Left ventricle myocardium superior (tissue), 1 donor: Measurements from ENCODE around the gene SLC27A2. TPM values are rescaled to one million over a fixed set of nuclear protein-coding genes. Genes with fewer than 3 reads are reported as not detected.

ENCODE experiments used
- ATAC-seq: fragments of 200-7000 bp; cut with Tn5 transposase; one replicate; pipeline ENCODE4 v1.9.1; 2020; ENCODE audit warnings: mild to moderate bottlenecking, moderate library complexity
- DNase-seq: peaks from one replicate; pipeline ENCODE4 v3.0.0-alpha.2; 2020
- intact Hi-C: fragments of 100-400 bp; cut with micrococcal nuclease; formaldehyde crosslinking; loops from one replicate; pipeline ENCODE4 v1.11.0; 2022
- total RNA-seq: library from RNA; stranded (reverse); fragmentation: NEBNext Ultra II Directional; extraction: Animal tissue kit (Norgen Biotek cat#: 25700); gene quantifications from one replicate; pipeline ENCODE4 v1.2.1, GENCODE V29; 2021
- donor health status: DM: no; HTN: yes; CAD: no; lungs with severe emphysema.

SLC27A2 gene
- total RNA-seq, 1 donor from 2014 or later = not detected

DNA sequence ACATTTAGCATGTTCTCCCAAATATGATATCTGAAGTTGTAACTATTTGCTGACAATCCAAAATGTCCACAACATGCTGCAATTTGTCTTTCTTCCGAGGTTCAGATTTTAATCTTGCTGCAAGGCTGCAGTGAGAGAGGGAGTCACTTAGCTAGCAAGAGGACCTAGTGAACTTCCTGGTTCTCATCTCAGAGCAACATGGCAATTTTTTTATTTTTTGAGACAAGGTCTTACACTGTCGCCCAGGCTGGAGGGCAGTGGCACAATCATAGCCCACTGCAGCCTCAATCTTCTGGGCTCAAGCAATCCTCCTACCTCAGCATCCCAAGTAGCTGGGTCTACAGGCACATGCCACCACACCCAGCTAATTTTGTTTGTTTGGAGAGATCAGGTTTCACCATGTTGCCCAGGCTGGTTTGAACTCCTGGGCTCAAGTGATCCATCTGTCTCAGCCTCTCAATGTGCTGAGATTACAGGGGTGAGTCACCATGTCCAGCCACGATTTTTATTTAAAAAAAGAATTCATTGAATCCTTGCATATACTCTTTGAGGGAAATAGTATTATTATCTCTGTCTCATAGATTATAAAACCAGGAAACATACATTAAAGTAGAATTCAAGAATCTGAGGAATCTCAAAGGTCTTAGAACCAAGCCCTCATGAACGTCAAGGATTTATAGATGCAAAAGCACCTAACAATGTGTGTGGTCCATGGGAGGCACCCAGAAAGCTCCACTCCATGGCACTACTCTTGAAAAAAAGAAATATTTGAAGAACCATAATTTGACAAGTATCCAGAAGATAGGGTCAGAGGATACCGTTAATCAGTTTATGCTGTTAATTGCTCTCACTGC is 74.4 kb downstream of the SLC27A2 start:
- intact Hi-C loops = no loop called here
- ATAC-seq = no peak
- DNase-seq = no peak

DNA sequence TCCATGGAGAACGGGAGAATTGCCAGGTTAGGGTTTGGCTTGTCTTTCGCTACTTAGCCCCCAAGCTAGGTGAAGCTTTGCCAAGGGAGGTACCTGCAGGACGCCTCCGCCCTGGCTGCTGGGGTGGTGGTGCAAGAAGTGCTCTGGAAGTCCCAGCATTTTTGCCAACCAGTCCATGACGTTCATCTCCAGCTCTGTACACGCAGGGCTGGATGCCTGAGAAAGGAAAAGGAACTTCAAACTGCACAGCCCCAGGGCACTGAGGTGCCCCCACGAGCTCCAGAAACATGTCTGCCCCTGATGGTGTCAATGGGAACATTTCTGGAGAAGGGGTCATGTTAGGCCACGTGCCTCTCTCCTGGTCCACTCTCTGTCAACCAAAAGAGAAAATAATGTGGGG is 75.3 kb downstream of the SLC27A2 start:
- ATAC-seq = no peak
- intact Hi-C loops = no loop called here
- DNase-seq = no peak

DNA sequence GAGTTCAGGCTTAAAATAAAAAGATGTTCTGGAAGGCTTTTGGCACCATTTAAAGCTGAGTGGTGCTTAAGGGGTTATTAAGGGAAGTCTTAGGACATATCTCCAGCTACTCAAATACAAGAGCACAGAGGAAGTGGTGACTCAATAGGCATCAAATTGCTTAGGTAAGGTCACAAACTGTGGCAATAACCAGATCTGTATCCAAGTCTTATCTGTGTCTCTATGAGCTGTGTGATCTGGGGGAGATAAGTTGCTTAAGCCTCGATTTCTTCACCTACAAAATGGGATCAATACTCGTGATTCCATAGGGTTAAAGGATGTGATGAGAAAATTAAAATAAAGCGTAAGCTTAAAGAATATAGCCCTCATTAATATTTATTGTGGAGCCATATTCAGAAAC is 75.9 kb downstream of the SLC27A2 start:
- intact Hi-C loops = no loop called here
- DNase-seq (no peak), ATAC-seq (no peak)

DNA sequence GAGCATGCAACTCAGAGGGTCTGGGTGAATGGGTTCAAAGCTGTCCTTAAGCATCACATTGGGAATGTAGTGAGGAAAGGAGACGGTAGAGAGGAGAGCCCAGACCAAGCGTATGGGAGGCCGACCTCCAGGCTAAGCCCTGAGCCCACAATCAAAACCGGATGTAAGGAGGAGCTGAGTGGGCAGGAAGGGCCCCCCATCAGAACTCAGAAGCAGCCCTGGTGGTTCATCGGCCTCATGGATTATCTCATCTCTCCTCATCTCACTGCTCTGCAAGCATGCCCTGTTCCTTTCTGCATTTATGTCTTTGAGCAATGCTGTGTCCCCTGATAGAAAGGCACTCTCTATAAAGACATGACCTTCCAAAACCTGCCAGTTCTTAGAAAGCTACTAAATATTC is 77.3 kb downstream of the SLC27A2 start:
- DNase-seq (no peak), ATAC-seq (no peak)
- intact Hi-C loops = no loop called here

DNA sequence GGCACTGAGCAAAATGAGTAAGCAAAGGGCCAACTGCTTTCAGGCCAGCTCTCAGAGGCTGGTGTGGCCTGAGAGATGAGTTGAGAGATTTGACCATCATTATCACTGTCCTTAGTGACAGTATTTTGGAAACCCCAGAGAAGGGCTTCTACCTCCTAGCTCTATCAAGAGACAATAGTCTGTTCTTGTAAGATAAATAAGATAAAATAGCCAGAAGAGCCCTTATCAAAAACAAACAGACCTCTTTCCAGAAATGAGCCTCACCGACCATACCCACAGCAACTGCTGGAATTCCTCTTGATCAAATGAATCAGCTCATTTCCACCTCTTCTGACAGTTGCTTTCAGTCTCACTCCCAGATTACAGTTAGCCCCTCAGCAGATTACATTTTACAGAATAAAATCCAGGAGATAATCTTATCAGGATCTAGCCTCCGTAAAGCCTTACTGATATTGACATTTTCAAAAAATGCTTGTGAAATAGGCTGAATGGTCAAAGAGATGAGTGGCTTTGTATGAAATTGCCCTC is 79.0 kb downstream of the SLC27A2 start:
- DNase-seq (no peak), ATAC-seq (no peak)
- intact Hi-C loops = no loop called here

DNA sequence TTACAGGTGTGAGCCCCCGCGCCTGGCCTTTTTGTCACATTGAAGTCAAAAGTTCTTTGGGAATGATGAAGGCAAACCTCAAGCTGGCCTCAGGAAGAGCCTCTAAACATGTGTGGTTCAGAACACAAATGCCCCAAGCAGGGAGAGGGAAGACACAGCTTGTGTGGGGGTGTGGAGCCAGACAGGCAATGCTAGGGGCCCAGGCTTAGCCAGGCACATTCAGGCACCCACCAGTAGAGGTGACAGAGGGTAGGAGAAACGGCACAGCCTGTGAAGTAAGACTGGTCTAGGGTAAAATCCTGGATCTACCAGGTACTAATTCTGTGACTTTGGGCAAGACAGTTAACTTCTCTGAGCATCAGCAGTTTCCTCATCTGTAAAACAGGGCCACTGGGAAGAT is 80.0 kb downstream of the SLC27A2 start:
- ATAC-seq (no peak), DNase-seq (no peak)
- intact Hi-C loops = no loop called here

DNA sequence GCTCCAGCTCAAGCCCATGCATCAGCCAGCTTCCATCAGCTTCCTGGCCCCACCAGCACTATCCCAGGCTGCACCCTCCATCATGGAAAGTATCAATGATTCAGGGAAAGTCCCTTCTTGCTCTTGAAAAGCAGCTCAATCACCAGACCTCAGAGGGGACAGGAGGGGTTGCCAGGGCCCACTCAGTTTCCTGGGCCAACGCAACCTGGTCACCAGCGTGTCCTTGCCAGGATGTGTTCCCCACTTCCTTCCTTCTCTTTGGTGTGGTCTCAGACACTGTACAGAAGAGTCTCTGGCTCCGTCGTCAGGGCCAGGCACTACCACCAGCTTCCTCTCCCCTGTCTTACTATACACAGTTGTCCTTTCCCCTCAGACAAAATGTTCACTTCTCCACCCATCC is 80.5 kb downstream of the SLC27A2 start:
- DNase-seq (no peak), ATAC-seq (no peak)
- intact Hi-C loops = no loop called here

DNA sequence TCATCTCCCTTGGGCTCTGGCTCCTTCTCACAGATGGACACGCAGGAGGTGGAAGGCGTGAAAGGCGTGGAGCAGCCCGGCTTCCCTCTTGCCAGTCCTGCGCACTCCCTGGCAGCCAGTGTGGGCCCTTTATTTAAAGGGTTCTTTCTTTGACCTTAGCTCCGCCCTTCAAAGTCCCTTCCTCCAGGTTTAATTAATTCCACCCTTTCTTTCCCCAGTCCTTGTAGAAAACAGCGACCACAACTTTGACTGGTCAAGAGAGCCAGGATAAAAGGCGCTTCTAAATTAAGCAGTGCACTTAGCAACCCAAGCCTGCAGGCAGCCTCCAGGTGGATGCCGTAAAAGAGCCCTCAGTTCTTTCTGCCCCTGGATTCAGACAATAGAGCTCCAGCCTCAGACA is 83.6 kb downstream of the SLC27A2 start, which contains the start of gene HDC:
TSS of gene HDC (minus strand) at position 107 of the 400 bp plus-strand sequence. CDS start at position 4, 103 bp downstream.
- intact Hi-C loops = no loop called here

DNA sequence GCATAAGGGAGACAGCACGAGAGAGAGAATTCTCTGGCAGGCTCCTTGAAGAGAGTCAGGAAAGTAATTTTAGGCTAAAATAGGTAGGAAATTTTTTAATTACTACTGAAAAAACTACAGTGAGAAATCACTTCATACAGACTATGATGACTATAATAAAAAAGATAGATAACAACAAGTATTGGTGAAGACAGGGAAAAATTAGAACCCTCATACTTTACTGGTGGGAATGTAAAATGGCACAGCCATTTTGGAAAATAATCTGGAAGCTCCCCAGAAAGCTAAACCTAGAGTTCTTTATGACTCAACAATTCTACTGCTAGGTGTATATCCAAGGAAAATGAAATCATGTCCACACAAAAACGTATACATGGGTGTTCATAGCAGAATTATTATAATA is 85.6 kb downstream of the SLC27A2 start:
- intact Hi-C loops = no loop called here
- ATAC-seq = no peak
- no peak for DNase-seq

More for the DNA sequence above, 83.6 kb downstream of the SLC27A2 start, which contains the start of gene HDC:
- ATAC-seq (no peak), DNase-seq (no peak)

DNA sequence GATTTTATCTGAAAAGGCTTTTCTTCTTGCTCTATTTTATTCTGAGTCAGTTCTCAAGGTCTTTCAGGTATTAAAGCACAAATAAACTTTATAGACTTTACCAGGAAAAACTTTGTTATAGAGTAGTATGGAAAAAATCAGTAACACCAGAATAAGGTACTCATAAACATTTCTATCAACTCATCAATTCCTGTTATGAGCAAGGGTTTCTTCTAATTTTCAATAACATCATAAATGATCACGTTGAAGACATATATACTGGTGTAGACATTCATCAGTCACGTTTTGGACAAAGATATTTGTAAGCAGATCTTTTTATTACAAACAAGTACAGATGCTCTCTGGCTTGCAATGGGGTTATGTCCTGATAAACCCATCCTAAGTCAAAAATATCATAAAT is 93.1 kb downstream of the SLC27A2 start:
- DNase-seq (no peak), ATAC-seq (no peak)
- intact Hi-C loops = no loop called here

DNA sequence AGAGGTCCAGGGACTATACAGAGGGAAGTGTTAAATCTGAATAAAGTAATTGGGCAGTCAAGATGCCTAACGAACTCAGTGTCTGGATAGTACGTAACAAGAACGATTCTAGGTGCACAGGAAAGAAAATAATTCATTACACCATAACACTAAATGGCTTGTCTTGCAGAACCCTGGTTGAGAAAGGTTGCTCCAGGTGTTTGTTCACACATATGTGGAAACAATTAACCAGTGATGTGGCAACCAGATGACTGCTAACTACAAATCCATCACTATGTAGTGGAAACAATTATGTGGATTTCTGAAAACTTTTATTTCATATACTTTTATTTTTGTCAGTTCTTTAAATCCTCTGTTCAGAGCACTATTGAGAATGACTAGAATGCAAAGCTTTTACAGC is 93.9 kb downstream of the SLC27A2 start:
- ATAC-seq = no peak
- intact Hi-C loops = no loop called here

DNA sequence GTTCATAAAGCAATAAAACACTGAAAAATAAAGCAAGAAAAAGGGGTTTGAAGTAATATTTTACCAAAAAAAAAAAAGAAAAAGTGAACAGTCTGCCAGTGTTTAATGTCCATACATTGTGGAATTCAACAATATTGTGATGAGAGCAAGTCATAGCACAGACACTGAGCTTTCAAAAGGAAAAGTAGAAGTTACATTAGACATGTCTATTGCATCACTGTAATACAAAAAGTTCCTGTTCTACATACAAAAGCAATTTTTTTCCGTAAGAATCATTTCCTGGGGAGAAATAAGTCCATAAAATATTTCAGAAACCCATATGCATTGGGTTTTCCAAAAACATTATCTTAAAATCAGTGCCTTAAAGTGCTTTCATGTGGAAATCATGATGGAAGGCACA is 95.4 kb downstream of the SLC27A2 start:
- no peak for DNase-seq
- no peak for ATAC-seq

More for the DNA sequence above, 93.9 kb downstream of the SLC27A2 start:
- no peak for DNase-seq

DNA sequence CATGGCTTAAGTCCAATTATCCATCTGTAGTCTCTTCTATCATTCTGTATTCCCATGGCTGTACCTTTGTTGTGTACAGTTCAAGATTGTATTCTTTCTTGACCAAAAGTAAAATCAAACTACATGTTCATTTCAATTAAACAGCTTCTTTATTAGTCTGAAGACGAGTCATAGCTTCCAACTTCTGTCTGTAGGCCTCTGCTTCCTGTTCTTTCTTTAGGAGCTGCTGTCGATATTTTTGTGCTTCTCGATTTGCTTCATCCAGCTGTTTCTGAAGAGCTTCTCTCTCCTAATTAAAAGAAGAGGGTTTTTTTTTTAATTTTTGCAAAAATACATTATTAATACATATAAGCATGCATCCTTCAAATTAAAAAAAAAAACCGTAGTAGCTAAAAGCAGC is 96.5 kb downstream of the SLC27A2 start:
- intact Hi-C loops = no loop called here

More for the DNA sequence above, 95.4 kb downstream of the SLC27A2 start:
- intact Hi-C loops = no loop called here

DNA sequence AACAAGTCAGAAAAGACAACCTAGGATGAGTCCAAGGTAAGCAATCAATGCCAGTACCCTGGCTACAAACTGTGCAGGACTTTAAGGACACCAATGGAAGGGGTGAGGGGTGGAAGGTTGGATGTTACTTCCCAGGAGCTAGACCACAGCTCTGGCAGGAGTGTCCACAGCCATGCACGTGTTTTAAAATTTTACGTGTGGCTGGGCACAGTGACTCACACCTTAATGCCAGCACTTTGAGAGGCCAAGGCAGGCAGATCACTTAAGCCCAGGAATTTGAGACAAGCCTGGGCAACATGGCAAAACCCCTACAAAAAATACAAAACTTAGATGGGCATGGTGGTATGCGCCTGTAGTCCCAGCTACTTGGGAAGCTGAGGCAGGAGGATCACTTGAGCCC is 98.3 kb downstream of the SLC27A2 start:
- ATAC-seq (no peak), DNase-seq (no peak)
- intact Hi-C loops = no loop called here

More for the DNA sequence above, 96.5 kb downstream of the SLC27A2 start:
- no peak for ATAC-seq
- DNase-seq = no peak

DNA sequence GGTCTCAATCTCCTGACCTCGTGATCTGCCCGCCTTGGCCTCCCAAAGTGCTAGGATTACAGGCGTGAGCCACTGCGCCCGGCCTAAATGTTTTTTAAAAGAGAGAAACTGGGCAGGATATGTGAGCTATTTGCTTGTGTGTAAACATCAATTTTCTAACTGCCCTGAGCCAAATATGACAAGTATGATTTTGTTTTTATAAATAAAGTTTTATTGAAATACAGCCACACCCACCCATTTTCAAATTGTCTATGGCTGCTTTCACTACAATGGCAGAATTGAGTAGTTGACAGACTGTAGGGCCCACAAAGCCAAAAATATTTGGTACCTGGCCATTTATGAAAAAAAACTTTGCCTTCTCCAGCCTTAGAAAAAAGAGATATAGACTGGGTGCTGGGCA is 99.4 kb downstream of the SLC27A2 start:
- no peak for ATAC-seq
- intact Hi-C loops = no loop called here
- no peak for DNase-seq

Other genes with a start within 250 kb of the SLC27A2 start
- 3.1 TPM for gene ATP8B4, start 63.0 kb upstream of the SLC27A2 start, total RNA-seq
- 0.40 TPM for gene HDC, start 83.5 kb downstream of the SLC27A2 start, total RNA-seq
- 10.8 TPM for gene GABPB1, start 173.0 kb downstream of the SLC27A2 start, total RNA-seq
- 43.3 TPM for gene USP8, start 242.2 kb downstream of the SLC27A2 start, total RNA-seq